Stomach smooth muscle (tissue), 2 donors: ENCODE measurements around the gene MAOB.

Experiments
- H3K27ac ChIP-seq: one replicate; pipeline ENCODE4 v1.7.0; 2013; ENCODE audit warnings: mild to moderate bottlenecking, low read length, inconsistent platforms
- H3K27me3 ChIP-seq, 2 donors: one replicate each; pipeline ENCODE4 v1.7.0; 2013; ENCODE audit warnings: low read length in 2 of 2; ENCODE audit not compliant: insufficient read depth in 2 of 2, control insufficient read depth in 1 of 2
- H3K36me3 ChIP-seq, 2 donors: one replicate each; pipeline ENCODE4 v1.7.0; 2013; ENCODE audit warnings: low read length in 2 of 2; ENCODE audit not compliant: control insufficient read depth in 2 of 2, insufficient read depth in 2 of 2
- H3K4me1 ChIP-seq: one replicate; pipeline ENCODE4 v1.7.0; 2013; ENCODE audit warnings: low read length; ENCODE audit not compliant: control insufficient read depth, insufficient read depth
- H3K4me3 ChIP-seq, 2 donors: one replicate each; pipeline ENCODE4 v1.7.0; 2013; ENCODE audit warnings: low read length in 2 of 2
- H3K9ac ChIP-seq, 2 donors: one replicate each; pipeline ENCODE4 v1.7.0; 2013; ENCODE audit warnings: low read length in 2 of 2, mild to moderate bottlenecking in 1 of 2
- H3K9me3 ChIP-seq, 2 donors: one replicate each; pipeline ENCODE4 v1.7.0; 2013; ENCODE audit warnings: low read length in 2 of 2; ENCODE audit not compliant: control insufficient read depth in 2 of 2
- donor health status: healthy.
- donor health status: Pancreatic carcinoma.

MAOB gene

DNA sequence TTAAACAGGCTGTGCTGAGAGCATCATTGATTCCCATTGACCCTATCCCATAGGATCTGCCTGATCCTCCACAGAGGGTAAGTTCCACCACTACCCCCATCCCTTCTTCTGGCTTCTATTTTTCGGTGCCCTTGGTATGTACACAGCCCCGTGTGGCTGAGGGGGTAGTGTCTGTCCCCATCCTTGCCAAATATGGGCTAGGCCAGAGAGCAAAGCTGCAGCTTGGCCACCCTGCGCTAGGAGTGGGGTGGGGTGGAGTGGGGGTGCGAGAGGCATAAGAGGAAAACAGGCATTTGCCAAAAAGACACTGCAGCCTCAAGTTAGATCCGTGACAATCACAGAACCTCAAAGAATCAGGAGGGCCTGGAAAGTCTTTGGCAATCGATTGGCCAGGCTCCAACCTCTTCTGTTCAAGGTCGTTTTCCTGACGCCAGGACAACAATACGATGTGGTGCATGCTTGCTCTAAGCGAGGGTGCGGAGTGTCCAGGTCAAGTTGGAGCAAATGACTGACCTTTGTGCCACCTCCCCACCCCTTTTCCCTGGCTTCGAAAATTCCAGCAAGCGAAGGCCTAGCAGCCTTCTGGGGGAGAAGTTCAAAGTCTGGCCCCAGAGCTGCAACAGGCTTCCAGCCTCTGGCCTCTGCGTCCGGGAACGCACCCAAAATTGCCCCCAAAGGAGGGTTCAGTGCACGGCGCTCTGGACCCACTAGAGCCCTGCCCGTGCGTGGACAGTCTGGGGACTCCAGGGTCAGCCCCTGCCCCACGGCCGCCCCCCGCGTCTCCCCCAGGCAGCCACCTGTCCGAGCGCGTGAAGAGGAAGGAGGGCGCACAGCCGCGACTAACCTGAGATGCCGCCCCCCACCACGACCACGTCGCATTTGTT lies 598 bp downstream of the MAOB start:
- H3K27ac ChIP-seq = peak overlapping the region; percentile 62
- peaks cover 15% of the 10 kb centered on the region for H3K4me1 ChIP-seq
- no peaks in the 10 kb centered on the region for H3K9me3 ChIP-seq
- H3K9ac ChIP-seq = peak overlapping the region; percentile 52 to 69
- H3K4me3 ChIP-seq = peak overlapping the region; percentile 53 to 72
- peaks cover 0 to 21% of the 10 kb centered on the region in 2 donors for H3K27me3 ChIP-seq
- no peaks in the 10 kb centered on the region for H3K36me3 ChIP-seq

- Histone ChIP-seq H3K9ac (no peak overlapping the region), H3K9me3 (no peaks in the 10 kb centered on the region), H3K27ac (no peak overlapping the region), H3K4me1 (peaks cover 15% of the 10 kb centered on the region), H3K27me3 (peaks cover 0 to 21% of the 10 kb centered on the region in 2 donors), H3K36me3 (no peaks in the 10 kb centered on the region), H3K4me3 (peak overlapping the region; percentile 53 to 72)
Observed at GRCh38 chrX:43880425-43880824, 1.8 kb downstream of the MAOB start.

DNA sequence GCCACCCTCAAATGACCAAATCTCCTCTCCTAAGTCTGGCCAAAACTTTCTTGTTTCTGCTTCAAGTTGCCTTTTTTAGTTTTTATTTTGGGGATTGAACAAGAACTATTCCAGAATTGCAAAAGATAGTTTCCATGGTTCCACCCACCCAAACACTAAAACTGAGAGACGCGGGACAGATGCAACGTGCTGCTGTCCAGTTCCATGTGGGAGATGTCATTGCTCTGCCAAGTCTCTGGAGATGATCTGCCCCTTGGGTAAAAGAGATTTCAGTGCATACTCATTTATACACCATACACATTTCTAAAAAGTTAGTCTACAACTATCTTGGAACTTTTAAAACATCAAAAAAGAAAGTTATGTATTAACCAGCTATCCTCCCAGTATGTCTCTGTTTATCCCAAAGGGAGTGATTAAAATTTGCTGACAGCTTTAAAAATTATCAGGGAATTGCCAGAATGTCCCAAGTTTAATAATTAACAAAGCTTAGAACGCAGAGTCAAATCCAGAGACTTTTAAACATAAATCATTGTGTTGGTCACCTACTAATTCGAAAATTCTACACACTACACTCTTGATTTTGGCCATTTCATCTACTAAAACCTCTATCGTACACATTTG lies 3.2 kb downstream of the MAOB start:
- Histone ChIP-seq H3K9me3 (no peaks in the 10 kb centered on the region), H3K9ac (no peak overlapping the region), H3K4me3 (no peak overlapping the region), H3K36me3 (no peaks in the 10 kb centered on the region), H3K27me3 (peaks cover 0 to 21% of the 10 kb centered on the region in 2 donors), H3K27ac (no peak overlapping the region), H3K4me1 (peaks cover 15% of the 10 kb centered on the region)

- Histone ChIP-seq H3K36me3 (no peaks in the 10 kb centered on the region), H3K4me1 (peaks cover 13% of the 10 kb centered on the region), H3K9me3 (no peaks in the 10 kb centered on the region), H3K27ac (no peak overlapping the region), H3K27me3 (peaks cover 0 to 11% of the 10 kb centered on the region in 2 donors), H3K9ac (no peak overlapping the region), H3K4me3 (no peak overlapping the region)
Observed at GRCh38 chrX:43876680-43877079, 5.6 kb downstream of the MAOB start.

- Histone ChIP-seq H3K4me3 (no peak overlapping the region), H3K36me3 (no peaks in the 10 kb centered on the region), H3K27ac (no peak overlapping the region), H3K4me1 (no peaks in the 10 kb centered on the region), H3K9ac (no peak overlapping the region), H3K27me3 (peaks cover 0 to 5% of the 10 kb centered on the region in 2 donors), H3K9me3 (no peaks in the 10 kb centered on the region)
Observed at GRCh38 chrX:43870758-43871419, 11.4 kb downstream of the MAOB start.

GRCh38 chrX:43870011-43870410 lies 12.2 kb downstream of the MAOB start:
- Histone ChIP-seq H3K36me3 (no peaks in the 10 kb centered on the region), H3K27me3 (peaks cover 0 to 5% of the 10 kb centered on the region in 2 donors), H3K4me3 (no peak overlapping the region), H3K27ac (no peak overlapping the region), H3K9me3 (no peaks in the 10 kb centered on the region), H3K4me1 (no peaks in the 10 kb centered on the region), H3K9ac (no peak overlapping the region)

- Histone ChIP-seq H3K36me3 (no peaks in the 10 kb centered on the region), H3K27ac (no peak overlapping the region), H3K9me3 (no peaks in the 10 kb centered on the region), H3K27me3 (peaks cover 0 to 5% of the 10 kb centered on the region in 2 donors), H3K4me1 (no peaks in the 10 kb centered on the region), H3K4me3 (no peak overlapping the region), H3K9ac (no peak overlapping the region)
Observed at GRCh38 chrX:43868791-43869190, 13.5 kb downstream of the MAOB start.

DNA sequence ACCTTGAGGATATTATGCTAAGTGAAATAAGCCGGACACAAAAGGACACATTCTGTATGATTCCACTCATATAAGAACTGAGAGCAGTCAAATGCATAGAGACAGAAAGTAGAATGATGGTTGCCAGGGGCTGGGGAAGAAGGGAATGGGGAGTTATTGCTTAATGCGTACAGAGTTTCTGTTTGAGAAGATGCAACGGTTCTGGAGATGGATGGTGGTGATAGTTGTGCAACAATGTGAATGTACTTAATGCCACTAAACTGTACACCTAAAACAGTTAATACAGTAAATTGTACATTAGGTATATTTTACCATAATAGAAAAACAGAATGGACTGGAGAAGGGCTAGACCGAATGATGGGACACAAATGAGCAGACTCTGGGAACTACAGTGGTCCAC lies 15.8 kb downstream of the MAOB start:
- peaks cover 0 to 5% of the 10 kb centered on the region in 2 donors for H3K27me3 ChIP-seq
- H3K4me1 ChIP-seq = no peaks in the 10 kb centered on the region
- no peaks in the 10 kb centered on the region for H3K36me3 ChIP-seq
- H3K27ac ChIP-seq = no peak overlapping the region
- no peaks in the 10 kb centered on the region for H3K9me3 ChIP-seq
- H3K9ac ChIP-seq = no peak overlapping the region
- no peak overlapping the region for H3K4me3 ChIP-seq

- no peak overlapping the region for H3K27ac ChIP-seq
- H3K36me3 ChIP-seq = no peaks in the 10 kb centered on the region
- H3K9ac ChIP-seq = no peak overlapping the region
Observed at GRCh38 chrX:43865791-43866190, 16.5 kb downstream of the MAOB start.

GRCh38 chrX:43862434-43862833 lies 19.8 kb downstream of the MAOB start:
- no peaks in the 10 kb centered on the region for H3K36me3 ChIP-seq
- no peaks in the 10 kb centered on the region for H3K9me3 ChIP-seq
- no peak overlapping the region for H3K4me3 ChIP-seq
- H3K4me1 ChIP-seq = no peaks in the 10 kb centered on the region
- peaks cover 0 to 4% of the 10 kb centered on the region in 2 donors for H3K27me3 ChIP-seq
- no peak overlapping the region for H3K9ac ChIP-seq
- H3K27ac ChIP-seq = no peak overlapping the region

More at GRCh38 chrX:43865791-43866190, 16.5 kb downstream of the MAOB start:
- Histone ChIP-seq H3K4me1 (no peaks in the 10 kb centered on the region), H3K9me3 (no peaks in the 10 kb centered on the region), H3K4me3 (no peak overlapping the region), H3K27me3 (peaks cover 0 to 5% of the 10 kb centered on the region in 2 donors)
